NT2/D1 (cell line): Measurements from ENCODE around the gene ATXN1.

Source experiments
- SUZ12 ChIP-seq: IDR thresholded peaks from 2 replicates; pipeline ENCODE4 v1.6.1; 2011; ENCODE audit not compliant: insufficient read length, insufficient read depth; ENCODE audit errors: extremely low read depth
- YY1 ChIP-seq: IDR thresholded peaks from 2 replicates; pipeline ENCODE4 v1.6.1; 2011; ENCODE audit not compliant: insufficient read length, insufficient read depth
- ZNF274 ChIP-seq: IDR thresholded peaks from 2 replicates; pipeline ENCODE4 v1.6.1; 2011; ENCODE audit warnings: mild to moderate bottlenecking, low read depth, low read length

DNA sequence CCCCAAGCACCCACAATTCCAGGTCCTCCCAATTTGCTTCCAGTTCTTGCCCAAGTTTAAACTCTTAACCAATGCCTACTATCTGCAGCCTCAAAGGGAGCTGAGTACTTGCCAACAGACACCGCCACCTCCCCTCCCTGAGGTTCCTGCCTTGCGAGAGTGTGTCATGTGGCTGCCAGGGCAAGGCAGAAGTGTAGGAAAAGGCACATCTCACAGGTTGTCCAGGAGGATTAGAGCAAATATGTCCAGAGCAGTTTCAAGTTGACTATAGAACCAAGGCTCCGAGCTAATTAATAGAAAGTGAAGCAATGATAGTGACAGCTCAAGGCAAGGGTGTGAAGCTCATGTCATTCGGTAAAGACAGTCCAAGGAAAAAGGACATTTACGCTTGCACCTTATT is 127.8 kb downstream of the ATXN1 start:
- no peak for TF ChIP-seq YY1
- no peak for TF ChIP-seq ZNF274
- no peak for TF ChIP-seq SUZ12
